Activated CD8-positive, alpha-beta memory T cell treated with anti-CD3 and anti-CD28 coated beads, Interleukin-2, amount 50 U/mL, for 1 hour (primary cell): ENCODE data around the gene RBBP8NL.

ENCODE experiments used
- DNase-seq: peaks from one replicate; pipeline ENCODE4 v3.0.0-alpha.2; 2020; ENCODE audit errors: extremely low read depth

The RBBP8NL gene

GRCh38 chr20:62362991-62363919 lies 64.1 kb downstream of the RBBP8NL start:
- DNase-seq, result no peak

- no peak for DNase-seq
These were observed 64.8 kb downstream of the RBBP8NL start for GRCh38 chr20:62362590-62362940.

- DNase-seq, result no peak
These were observed 65.3 kb downstream of the RBBP8NL start for GRCh38 chr20:62361799-62362589.

GRCh38 chr20:62360854-62361798 lies 66.2 kb downstream of the RBBP8NL start:
- DNase-seq, result no peak
